ENCODE results near the gene PER1. TPM values are rescaled to one million over a fixed set of nuclear protein-coding genes. Genes with fewer than 3 reads are reported as not detected.
A peak's percentile ranks its signal among the peaks of the same experiment; 100 is the strongest.

PER1 gene
- total and polyA plus RNA-seq, 9 of the 15 experiments (the other 6 are each of a cell fraction or from before 2014, with no cell fraction given), result 0.13 to 26.0 (median 3.4) TPM

DNA sequence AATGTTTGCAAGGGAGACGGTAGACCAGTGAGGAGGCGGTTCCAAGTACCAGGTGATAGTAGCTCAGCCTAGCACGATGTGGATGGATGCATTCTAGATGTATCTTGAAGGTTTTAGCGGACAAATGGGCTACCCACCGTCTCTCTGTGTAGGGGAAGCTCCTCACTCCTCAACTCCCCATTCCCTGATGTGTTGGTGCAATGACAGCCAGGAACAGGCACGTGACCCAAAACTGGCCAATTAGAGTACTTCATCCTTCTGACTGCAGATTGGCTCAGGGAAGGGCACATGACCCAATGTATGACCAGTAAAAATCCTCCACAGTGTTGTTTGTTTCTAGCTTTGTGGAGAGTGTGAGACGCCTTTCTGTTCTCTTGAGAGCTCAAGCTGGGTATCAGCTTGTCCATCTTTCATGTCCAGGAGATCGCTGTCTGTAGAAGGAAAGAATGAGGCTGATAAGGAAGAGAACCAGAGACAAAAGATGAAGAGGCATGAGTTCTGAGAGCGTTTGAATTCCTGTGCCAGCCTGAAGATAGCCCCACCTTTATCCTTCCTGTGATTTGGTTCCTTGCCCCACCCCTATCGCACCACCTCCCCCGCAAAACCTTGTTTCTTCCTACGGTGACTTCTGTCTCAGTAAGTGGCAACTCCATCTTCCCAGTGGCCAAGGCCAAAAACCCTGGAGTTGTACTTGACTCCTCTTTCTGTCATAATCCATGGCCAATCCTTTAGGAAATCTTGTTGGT, 40.0 kb upstream of the PER1 start (continued):
- TF ChIP-seq, protein P1, sequence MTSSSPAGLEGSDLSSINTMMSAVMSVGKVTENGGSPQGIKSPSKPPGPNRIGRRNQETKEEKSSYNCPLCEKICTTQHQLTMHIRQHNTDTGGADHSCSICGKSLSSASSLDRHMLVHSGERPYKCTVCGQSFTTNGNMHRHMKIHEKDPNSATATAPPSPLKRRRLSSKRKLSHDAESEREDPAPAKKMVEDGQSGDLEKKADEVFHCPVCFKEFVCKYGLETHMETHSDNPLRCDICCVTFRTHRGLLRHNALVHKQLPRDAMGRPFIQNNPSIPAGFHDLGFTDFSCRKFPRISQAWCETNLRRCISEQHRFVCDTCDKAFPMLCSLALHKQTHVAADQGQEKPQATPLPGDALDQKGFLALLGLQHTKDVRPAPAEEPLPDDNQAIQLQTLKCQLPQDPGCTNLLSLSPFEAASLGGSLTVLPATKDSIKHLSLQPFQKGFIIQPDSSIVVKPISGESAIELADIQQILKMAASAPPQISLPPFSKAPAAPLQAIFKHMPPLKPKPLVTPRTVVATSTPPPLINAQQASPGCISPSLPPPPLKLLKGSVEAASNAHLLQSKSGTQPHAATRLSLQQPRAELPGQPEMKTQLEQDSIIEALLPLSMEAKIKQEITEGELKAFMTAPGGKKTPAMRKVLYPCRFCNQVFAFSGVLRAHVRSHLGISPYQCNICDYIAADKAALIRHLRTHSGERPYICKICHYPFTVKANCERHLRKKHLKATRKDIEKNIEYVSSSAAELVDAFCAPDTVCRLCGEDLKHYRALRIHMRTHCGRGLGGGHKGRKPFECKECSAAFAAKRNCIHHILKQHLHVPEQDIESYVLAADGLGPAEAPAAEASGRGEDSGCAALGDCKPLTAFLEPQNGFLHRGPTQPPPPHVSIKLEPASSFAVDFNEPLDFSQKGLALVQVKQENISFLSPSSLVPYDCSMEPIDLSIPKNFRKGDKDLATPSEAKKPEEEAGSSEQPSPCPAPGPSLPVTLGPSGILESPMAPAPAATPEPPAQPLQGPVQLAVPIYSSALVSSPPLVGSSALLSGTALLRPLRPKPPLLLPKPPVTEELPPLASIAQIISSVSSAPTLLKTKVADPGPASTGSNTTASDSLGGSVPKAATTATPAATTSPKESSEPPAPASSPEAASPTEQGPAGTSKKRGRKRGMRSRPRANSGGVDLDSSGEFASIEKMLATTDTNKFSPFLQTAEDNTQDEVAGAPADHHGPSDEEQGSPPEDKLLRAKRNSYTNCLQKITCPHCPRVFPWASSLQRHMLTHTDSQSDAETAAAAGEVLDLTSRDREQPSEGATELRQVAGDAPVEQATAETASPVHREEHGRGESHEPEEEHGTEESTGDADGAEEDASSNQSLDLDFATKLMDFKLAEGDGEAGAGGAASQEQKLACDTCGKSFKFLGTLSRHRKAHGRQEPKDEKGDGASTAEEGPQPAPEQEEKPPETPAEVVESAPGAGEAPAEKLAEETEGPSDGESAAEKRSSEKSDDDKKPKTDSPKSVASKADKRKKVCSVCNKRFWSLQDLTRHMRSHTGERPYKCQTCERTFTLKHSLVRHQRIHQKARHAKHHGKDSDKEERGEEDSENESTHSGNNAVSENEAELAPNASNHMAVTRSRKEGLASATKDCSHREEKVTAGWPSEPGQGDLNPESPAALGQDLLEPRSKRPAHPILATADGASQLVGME (CRISPR knock-in tag; IDR thresholded peaks at IDR 0.05), result no peak
- TF ChIP-seq PRDM10 (IDR thresholded peaks at IDR 0.05; ENCODE audit: partially characterized antibody), result peak; percentile 10
- no peak for TF ChIP-seq DEAF1 (CRISPR knock-in tag; IDR thresholded peaks at IDR 0.05)
- no peak for TF ChIP-seq STAG1 (CRISPR knock-in tag; IDR thresholded peaks at IDR 0.05; ENCODE audit: borderline replicate concordance)
- no peak for TF ChIP-seq BCLAF1 (IDR thresholded peaks at IDR 0.05; ENCODE audit: borderline replicate concordance in 1 of 2, control insufficient read depth in 1 of 2, low read depth in 2 of 2, low read length in 1 of 2)
- no peak for TF ChIP-seq ZBTB49 (CRISPR knock-in tag; IDR thresholded peaks at IDR 0.05; ENCODE audit: borderline replicate concordance)
- no peak for TF ChIP-seq ZBTB17 (CRISPR knock-in tag; IDR thresholded peaks at IDR 0.05)
- no peak for TF ChIP-seq ZNF197 (CRISPR knock-in tag; IDR thresholded peaks at IDR 0.05; ENCODE audit: low read depth)

All from K562 (cell line).